Measurements from ENCODE around the gene LRP5. TPM values are rescaled to one million over a fixed set of nuclear protein-coding genes. Genes with fewer than 3 reads are reported as not detected.

The LRP5 gene
- total and polyA plus RNA-seq, 9 of the 15 experiments (the other 6 are each of a cell fraction or from before 2014, with no cell fraction given) = 0.48 to 44.2 (median 13.5) TPM

GRCh38 chr11:68271781-68272608 lies 40.4 kb upstream of the LRP5 start, which contains the start of gene C11orf24 (continued):
- TF ChIP-seq, protein P1, sequence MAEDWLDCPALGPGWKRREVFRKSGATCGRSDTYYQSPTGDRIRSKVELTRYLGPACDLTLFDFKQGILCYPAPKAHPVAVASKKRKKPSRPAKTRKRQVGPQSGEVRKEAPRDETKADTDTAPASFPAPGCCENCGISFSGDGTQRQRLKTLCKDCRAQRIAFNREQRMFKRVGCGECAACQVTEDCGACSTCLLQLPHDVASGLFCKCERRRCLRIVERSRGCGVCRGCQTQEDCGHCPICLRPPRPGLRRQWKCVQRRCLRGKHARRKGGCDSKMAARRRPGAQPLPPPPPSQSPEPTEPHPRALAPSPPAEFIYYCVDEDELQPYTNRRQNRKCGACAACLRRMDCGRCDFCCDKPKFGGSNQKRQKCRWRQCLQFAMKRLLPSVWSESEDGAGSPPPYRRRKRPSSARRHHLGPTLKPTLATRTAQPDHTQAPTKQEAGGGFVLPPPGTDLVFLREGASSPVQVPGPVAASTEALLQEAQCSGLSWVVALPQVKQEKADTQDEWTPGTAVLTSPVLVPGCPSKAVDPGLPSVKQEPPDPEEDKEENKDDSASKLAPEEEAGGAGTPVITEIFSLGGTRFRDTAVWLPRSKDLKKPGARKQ (CRISPR knock-in tag; IDR thresholded peaks at IDR 0.05) = no peak
- TF ChIP-seq ZNF830 (CRISPR knock-in tag; IDR thresholded peaks at IDR 0.05) (0 out of 2 replicates have a peak, but pooled peaks have one; percentile 7), CBX8 (IDR thresholded peaks at IDR 0.05; ENCODE audit: borderline replicate concordance, extremely low read depth, low read depth, low read length, poor library complexity, severe bottlenecking) (no peak), ZNF398 (CRISPR knock-in tag; IDR thresholded peaks at IDR 0.05) (no peak), ZNF449 (CRISPR knock-in tag; IDR thresholded peaks at IDR 0.05) (no peak), U2AF1 (optimal IDR thresholded peaks at IDR 0.05; ENCODE audit: low read depth, low read length) (peak; percentile 53), CHCHD3 (CRISPR knock-in tag; IDR thresholded peaks at IDR 0.05) (no peak), RUNX1 (IDR thresholded peaks at IDR 0.05; ENCODE audit: low read depth) (no peak), GTF2F1 (IDR thresholded peaks at IDR 0.05; ENCODE audit: low read depth, low read length) (0 out of 2 replicates have a peak, but pooled peaks have one; percentile 48), ZNF79 (CRISPR knock-in tag; IDR thresholded peaks at IDR 0.05; ENCODE audit: low read depth) (no peak), PYGO2 (tag; IDR thresholded peaks at IDR 0.05) (no peak), FUS (optimal IDR thresholded peaks at IDR 0.05; ENCODE audit: low read depth, low read length) (no peak), ZNF282 (CRISPR knock-in tag; IDR thresholded peaks at IDR 0.05) (no peak), ZNF277 (CRISPR knock-in tag; IDR thresholded peaks at IDR 0.05; ENCODE audit: borderline replicate concordance) (no peak)
- TF ChIP-seq, protein P2, sequence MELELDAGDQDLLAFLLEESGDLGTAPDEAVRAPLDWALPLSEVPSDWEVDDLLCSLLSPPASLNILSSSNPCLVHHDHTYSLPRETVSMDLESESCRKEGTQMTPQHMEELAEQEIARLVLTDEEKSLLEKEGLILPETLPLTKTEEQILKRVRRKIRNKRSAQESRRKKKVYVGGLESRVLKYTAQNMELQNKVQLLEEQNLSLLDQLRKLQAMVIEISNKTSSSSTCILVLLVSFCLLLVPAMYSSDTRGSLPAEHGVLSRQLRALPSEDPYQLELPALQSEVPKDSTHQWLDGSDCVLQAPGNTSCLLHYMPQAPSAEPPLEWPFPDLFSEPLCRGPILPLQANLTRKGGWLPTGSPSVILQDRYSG (tag; conservative IDR thresholded peaks at IDR 0.05; ENCODE audit: low read depth) = 0 out of 2 replicates have a peak, but pooled peaks have one; percentile 39
- TF ChIP-seq, protein P3, sequence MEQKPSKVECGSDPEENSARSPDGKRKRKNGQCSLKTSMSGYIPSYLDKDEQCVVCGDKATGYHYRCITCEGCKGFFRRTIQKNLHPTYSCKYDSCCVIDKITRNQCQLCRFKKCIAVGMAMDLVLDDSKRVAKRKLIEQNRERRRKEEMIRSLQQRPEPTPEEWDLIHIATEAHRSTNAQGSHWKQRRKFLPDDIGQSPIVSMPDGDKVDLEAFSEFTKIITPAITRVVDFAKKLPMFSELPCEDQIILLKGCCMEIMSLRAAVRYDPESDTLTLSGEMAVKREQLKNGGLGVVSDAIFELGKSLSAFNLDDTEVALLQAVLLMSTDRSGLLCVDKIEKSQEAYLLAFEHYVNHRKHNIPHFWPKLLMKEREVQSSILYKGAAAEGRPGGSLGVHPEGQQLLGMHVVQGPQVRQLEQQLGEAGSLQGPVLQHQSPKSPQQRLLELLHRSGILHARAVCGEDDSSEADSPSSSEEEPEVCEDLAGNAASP (IDR thresholded peaks at IDR 0.05) = no peak

All from K562 (cell line).